GM12874 (cell line): ENCODE results near the gene TMEM204.

Source experiments
- CTCF ChIP-seq: IDR thresholded peaks from 2 replicates; pipeline ENCODE4 v1.5.1; 2011; ENCODE audit warnings: low read depth, mild to moderate bottlenecking, control low read depth, low read length, moderate library complexity; ENCODE audit not compliant: insufficient read depth

The TMEM204 gene

GRCh38 chr16:1580256-1580655, 46.8 kb downstream of the TMEM204 start:
- no peak for TF ChIP-seq CTCF

- no peak for TF ChIP-seq CTCF
These were observed 47.5 kb downstream of the TMEM204 start for GRCh38 chr16:1580956-1581355.

DNA sequence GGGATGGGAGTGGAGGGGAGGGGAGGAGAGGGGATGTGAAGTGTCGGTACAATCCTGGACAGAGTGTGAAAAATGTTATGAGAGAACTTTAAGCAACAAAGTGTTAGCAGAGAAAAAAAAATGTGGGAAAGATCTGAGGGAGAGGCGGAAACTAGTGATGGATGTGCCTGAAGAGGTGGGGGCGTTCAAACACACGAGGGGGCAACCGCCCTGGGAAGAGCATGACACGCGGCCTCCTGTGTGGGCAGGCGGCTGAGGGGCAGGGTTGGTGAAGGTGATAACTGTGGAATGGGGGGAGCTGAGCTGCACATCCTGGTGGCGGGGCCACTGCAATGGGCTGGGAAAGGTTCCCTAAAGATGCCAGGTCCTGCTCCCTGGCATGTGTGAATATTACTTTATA, 48.3 kb downstream of the TMEM204 start:
- TF ChIP-seq CTCF, result no peak

DNA sequence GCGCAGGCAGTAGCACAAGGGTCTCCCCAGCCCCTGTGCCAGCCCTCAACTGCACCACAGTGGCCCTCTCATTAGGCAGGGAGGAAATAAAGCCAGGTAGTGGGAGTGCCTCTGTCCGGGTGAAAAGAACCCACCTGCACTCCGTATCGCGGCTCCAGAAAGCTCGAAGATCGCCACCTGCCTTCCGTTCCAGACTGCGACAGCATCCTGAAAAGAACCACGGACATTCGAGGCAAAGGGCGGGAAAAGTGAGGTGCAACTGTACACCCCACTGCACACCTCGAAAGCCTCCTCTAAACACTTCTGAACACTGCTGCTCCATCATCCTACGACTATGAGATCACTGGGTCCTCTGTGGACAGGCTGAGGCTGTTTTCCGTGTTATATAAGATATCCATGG, 49.7 kb downstream of the TMEM204 start:
- TF ChIP-seq CTCF, result no peak

DNA sequence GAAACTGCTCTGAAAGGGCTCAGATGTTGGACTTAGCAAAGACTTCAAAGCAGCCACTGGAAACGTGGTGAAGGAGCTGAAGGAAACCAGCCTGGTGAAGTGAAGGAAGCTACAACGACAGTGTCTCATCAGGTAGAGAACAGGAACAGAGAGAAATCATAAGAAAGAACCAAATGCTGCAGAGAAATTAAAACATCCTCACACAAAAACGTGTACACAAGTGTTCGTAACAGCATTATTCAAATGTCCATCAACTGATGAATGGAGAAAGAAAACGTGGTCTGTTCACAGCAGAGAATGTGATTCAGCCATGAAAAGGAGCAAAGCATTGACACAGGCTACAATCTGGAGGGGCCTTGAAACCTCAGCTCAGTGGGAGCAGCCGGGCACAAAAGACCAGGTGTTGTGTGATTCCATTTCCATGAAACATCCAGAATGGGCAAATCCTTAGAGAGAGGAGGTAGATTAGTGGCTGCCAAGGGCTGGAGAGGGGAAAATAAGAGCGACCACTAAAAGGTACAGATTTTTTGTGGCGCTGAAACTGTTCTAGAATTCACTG, 51.5 kb downstream of the TMEM204 start:
- no peak for TF ChIP-seq CTCF

DNA sequence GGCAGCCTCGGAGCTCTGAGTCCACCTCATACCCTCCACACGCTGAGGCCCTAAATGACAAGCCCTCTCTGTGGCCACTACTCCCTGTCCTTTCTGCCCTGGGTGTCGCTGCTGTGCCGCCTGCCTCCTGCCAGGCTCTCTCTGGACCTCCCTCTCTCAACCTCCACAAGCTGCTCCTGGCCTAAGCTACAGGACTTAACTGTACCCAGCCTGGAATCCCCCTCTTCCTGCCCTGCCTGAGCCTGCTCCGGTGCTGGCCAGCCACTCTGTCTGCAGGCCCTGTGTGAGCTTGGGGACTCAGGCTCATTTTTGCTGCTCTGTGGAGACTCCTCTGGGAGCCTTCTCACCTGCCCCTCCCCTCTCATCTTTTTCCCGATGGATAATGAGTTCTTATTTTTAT, 56.9 kb downstream of the TMEM204 start:
- TF ChIP-seq CTCF, result no peak

DNA sequence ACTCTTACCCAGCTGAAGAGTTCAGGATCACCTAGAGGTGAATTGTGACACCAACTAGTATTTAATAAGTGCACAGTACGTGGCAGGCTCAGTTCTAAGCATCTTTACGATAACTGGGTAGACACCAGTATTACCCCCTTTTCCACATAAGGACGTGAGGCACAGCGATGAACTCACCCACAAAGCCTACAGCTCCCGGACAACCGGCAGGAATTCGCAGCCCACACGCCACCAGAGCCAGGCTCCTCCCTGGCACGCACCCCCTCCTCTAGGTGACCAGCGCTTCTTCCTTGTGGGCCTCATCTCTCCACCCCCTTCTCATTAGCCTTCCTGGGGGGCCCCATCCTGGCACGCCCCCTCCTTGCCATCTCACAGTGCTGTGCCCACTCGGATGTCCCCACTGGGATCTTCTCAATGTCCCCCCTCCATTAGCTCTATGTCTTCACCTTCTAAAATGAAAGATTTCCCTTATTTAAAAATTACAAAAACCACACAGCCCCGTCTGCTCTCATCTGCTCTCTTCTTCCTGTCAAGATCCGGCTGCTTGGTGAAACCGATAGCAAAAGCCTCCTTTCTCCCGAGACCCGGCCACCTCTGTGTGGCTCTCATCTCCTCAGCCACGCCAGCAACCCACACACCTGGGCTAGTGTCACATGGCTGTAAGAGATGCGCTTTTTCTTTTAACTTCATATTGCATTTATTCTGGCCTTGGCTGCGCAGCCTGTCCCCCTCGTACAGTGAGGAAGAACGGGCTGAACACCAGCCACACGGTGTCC, 57.7 kb downstream of the TMEM204 start:
- no peak for TF ChIP-seq CTCF
